GM23248 (cell line): Measurements from ENCODE around the gene LAIR2. TPM values are rescaled to one million over a fixed set of nuclear protein-coding genes. Genes with fewer than 3 reads are reported as not detected.
A peak's percentile ranks its signal among the peaks of the same experiment; 100 is the strongest.
"Not testable (repeated sequence)": the region's sequence is repeated elsewhere in the genome, so short reads cannot be mapped to it uniquely, and the experiment has no call there.

Source experiments
- DNase-seq: peaks from one replicate; pipeline ENCODE4 v3.0.0-alpha.2; 2015
- H2AFZ ChIP-seq: fragments of 200-600 bp; sonication (generic); 2 replicates; pipeline ENCODE4 v1.6.1; 2016; ENCODE audit warnings: antibody characterized with exemption
- H3F3A ChIP-seq: fragments of 200-600 bp; sonication (generic); 2 replicates; pipeline ENCODE4 v1.6.1; 2016; ENCODE audit warnings: mild to moderate bottlenecking, antibody characterized with exemption, mixed run types; ENCODE audit not compliant: insufficient read depth
- H3K27ac ChIP-seq: fragments of 200-600 bp; sonication (generic); 2 replicates; pipeline ENCODE4 v1.5.1; 2016; ENCODE audit warnings: mild to moderate bottlenecking
- H3K27me3 ChIP-seq: fragments of 200-600 bp; sonication (generic); replicated peaks from 2 replicates; pipeline ENCODE4 v1.6.1; 2016; ENCODE audit warnings: mild to moderate bottlenecking; ENCODE audit not compliant: insufficient read depth
- H3K36me3 ChIP-seq: fragments of 200-600 bp; sonication (generic); 2 replicates; pipeline ENCODE4 v1.6.1; 2016; ENCODE audit warnings: low read depth, mild to moderate bottlenecking
- H3K4me1 ChIP-seq: fragments of 200-600 bp; sonication (generic); 2 replicates; pipeline ENCODE4 v1.6.1; 2016; ENCODE audit warnings: mild to moderate bottlenecking; ENCODE audit not compliant: insufficient read depth
- H3K4me2 ChIP-seq: fragments of 200-600 bp; sonication (generic); one replicate; pipeline ENCODE4 v1.6.1; 2016; ENCODE audit warnings: mild to moderate bottlenecking; ENCODE audit not compliant: unreplicated experiment
- H3K4me3 ChIP-seq: fragments of 200-600 bp; sonication (generic); 2 replicates; pipeline ENCODE4 v1.5.1; 2016; ENCODE audit warnings: mild to moderate bottlenecking
- H3K79me2 ChIP-seq: fragments of 200-600 bp; sonication (generic); 2 replicates; pipeline ENCODE4 v1.6.1; 2016; ENCODE audit warnings: mild to moderate bottlenecking; ENCODE audit not compliant: insufficient read depth
- H3K9ac ChIP-seq: fragments of 200-600 bp; sonication (generic); 2 replicates; pipeline ENCODE4 v1.6.1; 2016; ENCODE audit warnings: mild to moderate bottlenecking
- H3K9me2 ChIP-seq: fragments of 200-600 bp; sonication (generic); 2 replicates; pipeline ENCODE4 v1.6.1; 2016; ENCODE audit warnings: mixed run types, mild to moderate bottlenecking, moderate library complexity; ENCODE audit not compliant: insufficient read depth
- H3K9me3 ChIP-seq: fragments of 200-600 bp; sonication (generic); one replicate; pipeline ENCODE4 v1.6.1; 2017; ENCODE audit warnings: low read depth
- H4K20me1 ChIP-seq: fragments of 200-600 bp; sonication (generic); 2 replicates; pipeline ENCODE4 v1.6.0; 2016; ENCODE audit not compliant: insufficient read depth
- EZH2 ChIP-seq: fragments of 200-600 bp; sonication (generic); IDR thresholded peaks from 2 replicates; pipeline ENCODE4 v1.6.1; 2018; ENCODE audit warnings: antibody characterized with exemption, mild to moderate bottlenecking; ENCODE audit not compliant: insufficient read depth, poor library complexity, severe bottlenecking
- EZH2phosphoT487 ChIP-seq: fragments of 200-600 bp; sonication (generic); IDR thresholded peaks from 2 replicates; pipeline ENCODE4 v1.6.1; 2018; ENCODE audit warnings: antibody characterized with exemption, moderate library complexity, mild to moderate bottlenecking, low read depth; ENCODE audit not compliant: insufficient read depth
- WGBS, 2 experiments: methylation state at CpG; one replicate each; pipeline ENCODE4 v1.1.6; 2015 to 2017; ENCODE audit warnings: low lambda C conversion rate in 2 of 2, low coverage in 1 of 2; ENCODE audit errors: missing lambda C conversion rate in 2 of 2; 5-methylcytosine and 5-hydroxymethylcytosine counted together
- in situ Hi-C: fragments of 300-500 bp; cut with MboI; formaldehyde crosslinking; loops from 2 replicates; pipeline ENCODE4 v1.15.0; 2020
- polyA plus RNA-seq: library from polyadenylated mRNA; unstranded; fragments of >200 nt; fragmentation: Nextera tagmentation; extraction: Ambion mirVana; gene quantifications from 2 replicates; pipeline ENCODE4 v1.2.1, GENCODE V29; 2016
- total RNA-seq: library from RNA; depleted of rRNA; stranded (reverse); fragments of >200 nt; shearing (Covaris generic); gene quantifications from 2 replicates; pipeline ENCODE4 v1.2.3, GENCODE V29; 2014

Gene LAIR2
- total and polyA plus RNA-seq, 2 experiments from 2014 or later = not detected

DNA sequence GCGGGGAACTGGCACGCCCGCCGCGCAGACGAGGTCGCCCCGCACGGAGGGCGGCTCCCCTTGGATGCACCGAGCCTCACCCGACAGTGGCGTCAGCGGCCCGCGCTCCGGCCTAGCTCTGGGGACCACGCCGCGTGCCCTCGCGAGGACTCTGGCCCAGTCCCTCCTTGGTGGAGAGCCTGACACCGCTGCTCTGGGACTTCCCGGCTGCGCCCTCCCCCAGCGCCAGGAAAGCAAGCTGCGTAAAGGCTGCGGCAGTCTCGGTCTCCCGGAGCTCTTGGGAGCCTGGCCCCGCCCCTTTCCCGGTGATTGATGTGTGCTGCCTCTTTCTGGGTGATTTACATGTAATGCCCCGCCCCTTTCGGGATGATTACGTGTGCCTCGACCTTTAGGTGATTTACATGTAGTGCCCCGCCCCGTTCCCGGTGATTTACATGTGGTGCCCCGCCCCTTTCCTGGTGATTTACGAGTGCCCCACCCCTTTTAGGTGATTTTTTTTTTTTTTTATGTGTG lies 39.0 kb upstream of the LAIR2 start, which contains the start of gene LENG9:
Gene LENG9, minus strand, starts transcription at position 248 of the 513 bp plus-strand sequence. CDS start 252 bp downstream, outside the sequence.
- no peaks in the 10 kb centered on the region for H3K9me3 ChIP-seq
- peak within 1 kb of the TSS; percentile 77 for H2AFZ ChIP-seq
- peak within 1 kb of the TSS; percentile 89 for H3K4me2 ChIP-seq
- H3K27me3 ChIP-seq = no peaks in the 10 kb centered on the region
- H3F3A ChIP-seq = peaks cover 38% of the 10 kb centered on the region
- no peaks in the 10 kb centered on the region for H4K20me1 ChIP-seq
- TF ChIP-seq EZH2phosphoT487 (no peak), EZH2 (no peak)
- in situ Hi-C loops = loop anchor here (25.0 kb wide), 1 partner anchor 1199 kb away; the partner anchor contains the start of gene U2AF2
- H3K79me2 ChIP-seq = peaks cover 38% of the 10 kb centered on the region
- H3K9me2 ChIP-seq = no peaks in the 10 kb centered on the region
- peak; percentile 100 for DNase-seq
- H3K4me1 ChIP-seq = peaks cover 8% of the 10 kb centered on the region
- H3K9ac ChIP-seq = peak within 1 kb of the TSS; percentile 93
- WGBS, 2 experiments = 2% methylated on average over 15 to 19 of the region's 41 CpGs
- H3K4me3 ChIP-seq = peak within 1 kb of the TSS; percentile 77
- H3K27ac ChIP-seq = peak within 1 kb of the TSS; percentile 93
- 0 out of 2 replicates have a peak, but pooled peaks cover 2% of the 10 kb centered on the region for H3K36me3 ChIP-seq

DNA sequence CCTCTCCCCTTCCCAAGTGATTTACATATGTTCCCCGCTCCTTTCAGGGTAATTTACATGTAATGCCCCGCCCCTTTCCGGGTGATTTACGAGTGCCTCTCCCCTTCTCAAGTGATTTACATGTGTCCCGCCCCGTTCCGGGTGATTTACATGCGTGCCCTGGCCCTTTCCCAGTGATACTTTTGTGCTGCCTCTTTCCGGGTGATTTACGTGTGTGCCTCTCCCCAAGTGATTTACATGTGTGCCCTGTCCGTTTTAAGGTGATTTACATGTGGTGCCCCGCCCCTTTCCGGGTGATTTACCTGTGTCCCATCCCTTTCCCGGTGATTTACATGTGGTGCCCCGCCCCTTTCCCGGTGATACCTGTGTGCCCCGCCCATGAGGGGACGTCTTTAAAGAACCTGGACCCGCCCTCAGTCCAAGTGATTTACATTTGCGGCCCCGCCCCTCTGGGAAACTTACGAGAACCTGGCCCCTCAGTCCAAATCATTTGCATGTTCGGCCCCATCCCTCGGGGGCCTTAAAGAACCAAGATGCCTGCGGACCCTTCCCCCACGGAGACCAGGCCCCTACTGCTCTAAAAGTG lies 38.5 kb upstream of the LAIR2 start:
- Histone ChIP-seq H3K4me3 (peak overlapping the region; percentile 77), H3K9me2 (no peaks in the 10 kb centered on the region), H3K27ac (peak overlapping the region; percentile 93), H3K4me1 (peaks cover 8% of the 10 kb centered on the region), H3K27me3 (no peaks in the 10 kb centered on the region), H3K9me3 (no peaks in the 10 kb centered on the region), H3F3A (peaks cover 32% of the 10 kb centered on the region), H3K4me2 (peak overlapping the region; percentile 89), H3K79me2 (peaks cover 34% of the 10 kb centered on the region), H3K9ac (peak overlapping the region; percentile 55), H4K20me1 (no peaks in the 10 kb centered on the region), H3K36me3 (0 out of 2 replicates have a peak, but pooled peaks cover 2% of the 10 kb centered on the region), H2AFZ (peak overlapping the region; percentile 77)
- 2 to 3% methylated on average over 22 to 26 of the region's 26 CpGs for WGBS, 2 experiments
- TF ChIP-seq EZH2phosphoT487 = no peak
- TF ChIP-seq EZH2 = no peak
- DNase-seq = peak; percentile 88
- in situ Hi-C loops = loop anchor here (25.0 kb wide), 1 partner anchor 1198 kb away; the partner anchor contains the start of gene U2AF2

DNA sequence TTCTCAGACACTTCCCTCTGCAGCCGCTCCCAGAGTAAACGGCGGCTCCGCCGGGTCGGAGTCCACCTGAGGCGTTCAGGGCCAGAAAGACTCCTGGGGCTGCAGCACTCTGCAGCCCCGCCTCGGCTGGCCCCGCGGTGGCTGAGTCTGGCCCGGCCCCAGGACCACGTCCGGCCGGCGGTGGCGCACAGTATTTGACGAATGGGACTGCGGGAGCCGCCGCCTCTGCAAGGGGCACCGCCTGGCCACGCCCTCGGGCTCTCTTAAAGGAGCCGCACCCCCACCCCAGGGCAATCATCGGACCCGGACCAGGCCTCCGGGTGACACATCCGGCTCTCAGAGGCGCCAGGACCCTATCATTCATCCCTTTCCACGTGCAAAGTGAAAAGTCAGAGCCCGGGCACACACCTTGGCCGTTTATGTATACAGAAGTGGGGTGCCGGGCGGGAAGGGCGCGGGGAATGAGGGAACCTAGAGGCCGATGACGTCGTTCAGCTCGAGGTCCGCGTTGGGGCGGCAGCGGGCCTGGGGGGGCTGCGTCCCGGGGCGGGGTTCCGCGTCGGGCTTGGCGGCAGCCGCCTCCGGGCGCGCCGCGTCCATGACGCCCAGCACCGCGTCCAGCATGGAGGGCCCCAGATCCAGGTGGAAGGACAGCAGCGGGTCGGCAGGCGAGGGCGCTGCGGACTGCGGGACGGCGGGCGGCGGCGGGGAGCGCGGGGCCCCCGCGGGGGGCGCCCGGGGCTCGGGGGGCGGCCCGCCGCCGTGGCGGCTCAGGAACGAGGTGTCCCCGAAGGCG lies 37.8 kb upstream of the LAIR2 start:
- H3K9me3 ChIP-seq = no peaks in the 10 kb centered on the region
- peak; percentile 94 for DNase-seq
- H3K36me3 ChIP-seq = 0 out of 2 replicates have a peak, but pooled peaks cover 2% of the 10 kb centered on the region
- peak overlapping the region; percentile 89 for H3K4me2 ChIP-seq
- H3K9me2 ChIP-seq = no peaks in the 10 kb centered on the region
- 13 to 52% methylated on average over 36 to 82 of the region's 87 CpGs for WGBS, 2 experiments
- peak overlapping the region; percentile 93 for H3K27ac ChIP-seq
- peak overlapping the region; percentile 77 for H2AFZ ChIP-seq
- H3K4me1 ChIP-seq = peaks cover 8% of the 10 kb centered on the region
- peaks cover 30% of the 10 kb centered on the region for H3F3A ChIP-seq
- peak overlapping the region; percentile 77 for H3K4me3 ChIP-seq
- H3K27me3 ChIP-seq = no peaks in the 10 kb centered on the region
- H3K79me2 ChIP-seq = peaks cover 34% of the 10 kb centered on the region
- no peak for TF ChIP-seq EZH2phosphoT487
- no peak for TF ChIP-seq EZH2
- in situ Hi-C loops = loop anchor here (25.0 kb wide), 1 partner anchor 1197 kb away; the partner anchor contains the start of gene U2AF2
- H4K20me1 ChIP-seq = no peaks in the 10 kb centered on the region
- peak overlapping the region; percentile 55 for H3K9ac ChIP-seq

DNA sequence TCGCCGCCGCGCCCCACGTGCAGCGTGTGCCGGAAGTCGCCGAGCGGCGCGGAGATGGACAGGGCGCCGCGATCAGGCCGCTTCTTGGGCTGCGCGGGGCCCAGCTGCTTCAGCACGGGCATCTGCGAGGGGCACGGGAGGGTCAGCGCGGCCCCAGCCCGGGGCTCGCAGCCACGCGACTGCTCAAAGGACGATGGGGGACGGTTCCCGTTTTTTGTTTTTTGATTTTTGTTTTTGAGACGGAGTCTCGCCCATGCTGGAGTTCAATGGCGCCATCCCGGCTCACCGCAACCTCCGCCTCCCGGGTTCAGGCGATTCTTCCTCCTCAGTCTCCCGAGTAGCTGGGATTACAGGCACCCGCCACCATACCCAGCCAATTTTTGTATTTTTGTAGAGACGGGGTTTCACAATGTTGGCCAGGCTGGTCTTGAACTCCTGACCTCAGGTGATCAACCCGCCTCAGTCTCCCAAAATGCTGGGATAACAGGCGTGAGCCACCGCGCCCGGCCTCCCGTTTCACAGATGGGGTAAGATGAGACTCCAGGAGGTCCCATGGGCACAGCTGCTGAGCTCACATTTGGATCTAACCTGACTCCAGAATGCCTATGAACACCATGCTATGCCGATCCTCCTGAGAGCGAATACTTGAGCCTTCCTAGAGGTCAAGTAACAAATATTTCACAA lies 37.1 kb upstream of the LAIR2 start:
- no peak overlapping the region for H2AFZ ChIP-seq
- DNase-seq = no peak

DNA sequence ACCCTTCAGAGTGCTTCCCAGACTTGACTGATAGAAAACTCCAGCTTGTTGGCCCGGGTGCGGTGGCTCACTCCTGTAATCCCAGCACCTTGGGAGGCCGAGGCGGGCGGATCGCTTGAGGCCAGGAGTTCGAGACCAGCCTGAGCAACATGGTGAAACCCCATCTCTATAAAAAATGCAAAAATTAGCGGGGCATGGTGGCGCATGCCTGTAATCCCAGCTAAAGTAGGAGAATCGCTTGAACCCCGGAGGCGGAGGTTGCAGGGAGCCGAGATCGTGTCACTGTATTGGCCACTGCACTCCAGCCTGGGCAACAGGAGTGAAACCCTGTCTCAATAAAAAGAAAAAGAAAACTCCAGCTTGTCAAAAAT lies 36.5 kb upstream of the LAIR2 start:
- H3K9me3 ChIP-seq, H3K36me3 ChIP-seq, DNase-seq, H4K20me1 ChIP-seq, H3K27me3 ChIP-seq, H3K27ac ChIP-seq, H3K4me2 ChIP-seq, H3K9ac ChIP-seq, H3K9me2 ChIP-seq, H2AFZ ChIP-seq, H3K4me3 ChIP-seq: not testable (repeated sequence)
- Histone ChIP-seq H3K4me1 (peaks cover 14% of the 10 kb centered on the region), H3K79me2 (peaks cover 36% of the 10 kb centered on the region), H3F3A (peaks cover 26% of the 10 kb centered on the region)
- in situ Hi-C loops = loop anchor here (25.0 kb wide), 1 partner anchor 1196 kb away; the partner anchor contains the start of gene U2AF2
- WGBS, 2 experiments = 93 to 94% methylated on average over 14 of the region's 14 CpGs

More for the DNA sequence above, 37.1 kb upstream of the LAIR2 start:
- Histone ChIP-seq H4K20me1 (no peaks in the 10 kb centered on the region), H3K27me3 (no peaks in the 10 kb centered on the region), H3K36me3 (0 out of 2 replicates have a peak, but pooled peaks cover 2% of the 10 kb centered on the region), H3K27ac (no peak overlapping the region), H3K4me2 (no peak overlapping the region), H3K4me3 (no peak overlapping the region), H3K9me2 (no peaks in the 10 kb centered on the region), H3K9ac (no peak overlapping the region), H3K4me1 (peaks cover 10% of the 10 kb centered on the region), H3K79me2 (peaks cover 35% of the 10 kb centered on the region), H3K9me3 (no peaks in the 10 kb centered on the region), H3F3A (peaks cover 30% of the 10 kb centered on the region)
- 93 to 96% methylated on average over 39 to 49 of the region's 49 CpGs for WGBS, 2 experiments
- in situ Hi-C loops = loop anchor here (25.0 kb wide), 1 partner anchor 1197 kb away; the partner anchor contains the start of gene U2AF2
- TF ChIP-seq EZH2phosphoT487 (no peak), EZH2 (no peak)
